Uterus (tissue), 4 donors: ENCODE data around the gene APPBP2. TPM values are rescaled to one million over a fixed set of nuclear protein-coding genes. Genes with fewer than 3 reads are reported as not detected.

Experiments
- DNase-seq, 2 donors: peaks; one replicate each; pipeline ENCODE4 v3.0.0-alpha.2; 2019 to 2020
- H3K27ac ChIP-seq, 2 donors: fragments of 200-600 bp; sonication (generic); 1 replicate in 1 of 2; 2 replicates in 1 of 2; pipeline ENCODE4 v1.5.1; 2016 to 2018
- H3K27me3 ChIP-seq, 2 donors: fragments of 200-600 bp; sonication (generic); one replicate each; pipeline ENCODE4 v1.5.1; 2018 to 2019; ENCODE audit warnings: control low read depth in 1 of 2
- H3K36me3 ChIP-seq, 2 donors: fragments of 200-600 bp; sonication (generic); one replicate each; pipeline ENCODE4 v1.5.1; 2019; ENCODE audit warnings: control low read depth in 1 of 2
- H3K4me1 ChIP-seq, 2 donors: fragments of 200-600 bp; sonication (generic); one replicate each; pipeline ENCODE4 v1.5.1; 2018 to 2019; ENCODE audit warnings: control low read depth in 1 of 2
- H3K4me3 ChIP-seq, 2 donors: fragments of 200-600 bp; sonication (generic); 1 replicate in 1 of 2; 2 replicates in 1 of 2; pipeline ENCODE4 v1.5.1; 2018 to 2019; ENCODE audit warnings: mild to moderate bottlenecking in 1 of 2
- H3K9me3 ChIP-seq, 2 donors: fragments of 200-600 bp; sonication (generic); one replicate each; pipeline ENCODE4 v1.5.1; 2019; ENCODE audit warnings: control low read depth in 1 of 2
- POLR2A ChIP-seq, 2 donors: fragments of 450-650 bp; IDR thresholded peaks; one replicate each; pipeline ENCODE4 v1.6.1; 2016; ENCODE audit warnings: antibody characterized with exemption in 2 of 2, mild to moderate bottlenecking in 1 of 2, moderate library complexity in 1 of 2
- intact Hi-C: fragments of 100-400 bp; cut with DNase I; formaldehyde crosslinking; loops from one replicate; pipeline ENCODE4 v1.15.1; 2023; ENCODE audit warnings: low total_unique reads
- total RNA-seq, 4 donors: library from RNA; depleted of rRNA in 3 of 4; stranded (reverse); fragments of >200 nt in 3 of 4; gene quantifications; one replicate each; pipeline versions ENCODE4 v1.1.0 to v1.2.4, GENCODE V29; 2014 to 2023
- TF ChIP-seq, protein P1 (sequence below), 4 experiments: fragments of 200-600 bp in 2 of 4; fragments of 450-650 bp in 2 of 4; sonication (generic) in 2 of 4; IDR thresholded peaks; one replicate each; pipeline ENCODE4 v1.5.1; 2016 to 2019; ENCODE audit warnings: antibody characterized with exemption in 4 of 4, mild to moderate bottlenecking in 2 of 4, moderate library complexity in 1 of 4
- donor health status: DM: yes; HTN: yes; CAD: no.

Gene APPBP2
- total RNA-seq, 4 donors from 2014 or later, result 13.8 to 103 (median 36.2) TPM

GRCh38 chr17:60514500-60514899 is 11.5 kb downstream of the APPBP2 start:
- no peaks in the 10 kb centered on the region for H3K4me1 ChIP-seq
- H3K27me3 ChIP-seq, result no peaks in the 10 kb centered on the region
- intact Hi-C loops, result no loop called here
- H3K9me3 ChIP-seq, result no peaks in the 10 kb centered on the region
- H3K36me3 ChIP-seq, result no peaks in the 10 kb centered on the region
- H3K27ac ChIP-seq, result no peak overlapping the region
- DNase-seq, result no peak
- no peak for TF ChIP-seq POLR2A (IDR thresholded peaks at IDR 0.05)
- TF ChIP-seq, protein P1, sequence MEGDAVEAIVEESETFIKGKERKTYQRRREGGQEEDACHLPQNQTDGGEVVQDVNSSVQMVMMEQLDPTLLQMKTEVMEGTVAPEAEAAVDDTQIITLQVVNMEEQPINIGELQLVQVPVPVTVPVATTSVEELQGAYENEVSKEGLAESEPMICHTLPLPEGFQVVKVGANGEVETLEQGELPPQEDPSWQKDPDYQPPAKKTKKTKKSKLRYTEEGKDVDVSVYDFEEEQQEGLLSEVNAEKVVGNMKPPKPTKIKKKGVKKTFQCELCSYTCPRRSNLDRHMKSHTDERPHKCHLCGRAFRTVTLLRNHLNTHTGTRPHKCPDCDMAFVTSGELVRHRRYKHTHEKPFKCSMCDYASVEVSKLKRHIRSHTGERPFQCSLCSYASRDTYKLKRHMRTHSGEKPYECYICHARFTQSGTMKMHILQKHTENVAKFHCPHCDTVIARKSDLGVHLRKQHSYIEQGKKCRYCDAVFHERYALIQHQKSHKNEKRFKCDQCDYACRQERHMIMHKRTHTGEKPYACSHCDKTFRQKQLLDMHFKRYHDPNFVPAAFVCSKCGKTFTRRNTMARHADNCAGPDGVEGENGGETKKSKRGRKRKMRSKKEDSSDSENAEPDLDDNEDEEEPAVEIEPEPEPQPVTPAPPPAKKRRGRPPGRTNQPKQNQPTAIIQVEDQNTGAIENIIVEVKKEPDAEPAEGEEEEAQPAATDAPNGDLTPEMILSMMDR (IDR thresholded peaks at IDR 0.05), result no peak
- no peak overlapping the region for H3K4me3 ChIP-seq

DNA sequence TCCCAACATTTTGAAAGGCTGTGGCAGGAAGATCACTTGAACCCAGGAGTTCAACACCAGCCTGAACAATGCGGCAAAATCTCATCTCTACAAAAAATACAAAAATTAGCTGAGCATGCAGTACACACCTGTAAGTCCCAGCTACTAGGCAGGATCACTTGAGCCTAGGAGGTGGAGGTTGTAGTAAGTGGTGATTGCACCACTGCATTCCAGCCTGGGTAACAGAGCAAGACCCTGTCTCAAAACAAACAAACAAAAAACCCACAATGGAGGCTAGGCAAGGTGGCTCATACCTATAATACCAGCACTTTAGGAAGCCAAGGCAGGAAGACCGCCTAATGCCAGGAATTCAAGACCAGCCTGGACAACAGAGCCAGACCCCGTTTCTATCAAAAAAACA is 12.0 kb downstream of the APPBP2 start:
- Histone ChIP-seq H3K36me3 (no peaks in the 10 kb centered on the region), H3K4me3 (no peak overlapping the region), H3K27ac (no peak overlapping the region), H3K27me3 (no peaks in the 10 kb centered on the region), H3K9me3 (no peaks in the 10 kb centered on the region), H3K4me1 (no peaks in the 10 kb centered on the region)
- no peak for DNase-seq
- TF ChIP-seq, protein P1 (IDR thresholded peaks at IDR 0.05), result no peak
- no peak for TF ChIP-seq POLR2A (IDR thresholded peaks at IDR 0.05)
- intact Hi-C loops, result no loop called here

GRCh38 chr17:60513014-60513413 is 13.0 kb downstream of the APPBP2 start:
- H3K4me3 ChIP-seq, result no peak overlapping the region
- H3K9me3 ChIP-seq, result no peaks in the 10 kb centered on the region
- no peak overlapping the region for H3K27ac ChIP-seq
- H3K4me1 ChIP-seq, result no peaks in the 10 kb centered on the region
- H3K27me3 ChIP-seq, result no peaks in the 10 kb centered on the region
- DNase-seq, result no peak
- intact Hi-C loops, result no loop called here
- TF ChIP-seq, protein P1 (IDR thresholded peaks at IDR 0.05), result no peak
- TF ChIP-seq POLR2A (IDR thresholded peaks at IDR 0.05), result no peak
- H3K36me3 ChIP-seq, result no peaks in the 10 kb centered on the region

- H3K9me3 ChIP-seq, result no peaks in the 10 kb centered on the region
- H3K27me3 ChIP-seq, result no peaks in the 10 kb centered on the region
- no peak for DNase-seq
- H3K4me1 ChIP-seq, result no peaks in the 10 kb centered on the region
- H3K27ac ChIP-seq, result no peak overlapping the region
- intact Hi-C loops, result no loop called here
- TF ChIP-seq, protein P1 (IDR thresholded peaks at IDR 0.05), result no peak
- TF ChIP-seq POLR2A (IDR thresholded peaks at IDR 0.05), result no peak
- no peak overlapping the region for H3K4me3 ChIP-seq
- H3K36me3 ChIP-seq, result no peaks in the 10 kb centered on the region
Observed at GRCh38 chr17:60510723-60511122, 15.3 kb downstream of the APPBP2 start.

DNA sequence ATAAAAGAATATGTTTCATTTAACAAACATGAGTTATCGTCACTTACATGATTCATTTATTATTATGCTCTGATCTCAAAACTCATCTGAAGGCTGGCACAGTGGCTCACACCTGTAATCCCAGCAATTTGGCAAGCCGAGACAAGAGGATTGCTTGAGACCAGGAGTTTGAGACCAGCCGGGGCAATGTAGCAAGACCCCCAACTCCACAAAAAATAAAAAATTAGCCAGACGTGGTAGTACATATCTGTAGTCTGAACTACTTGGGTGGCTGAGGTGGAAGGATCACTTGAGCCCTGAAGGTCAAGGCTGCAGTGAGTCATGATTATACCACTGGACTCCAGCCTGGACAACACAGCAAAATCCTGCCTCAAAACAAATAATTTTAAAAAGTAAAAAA is 16.0 kb downstream of the APPBP2 start:
- intact Hi-C loops, result no loop called here
- no peaks in the 10 kb centered on the region for H3K27me3 ChIP-seq
- H3K4me1 ChIP-seq, result no peaks in the 10 kb centered on the region
- TF ChIP-seq, protein P1 (IDR thresholded peaks at IDR 0.05), result no peak
- no peak for TF ChIP-seq POLR2A (IDR thresholded peaks at IDR 0.05)
- no peaks in the 10 kb centered on the region for H3K9me3 ChIP-seq
- H3K36me3 ChIP-seq, result no peaks in the 10 kb centered on the region
- H3K27ac ChIP-seq, result no peak overlapping the region
- no peak for DNase-seq
- H3K4me3 ChIP-seq, result no peak overlapping the region
